H4 (cell line): ENCODE data around the gene TSEN2. TPM values are rescaled to one million over a fixed set of nuclear protein-coding genes. Genes with fewer than 3 reads are reported as not detected.

Experiments used
- DNase-seq: peaks from one replicate; pipeline ENCODE4 v3.0.0-alpha.2; 2015; ENCODE audit warnings: low spot score
- total RNA-seq: library from RNA; depleted of rRNA; stranded (reverse); fragments of >200 nt; shearing (Covaris generic); gene quantifications from 2 replicates; pipeline ENCODE4 v1.2.3, GENCODE V29; 2014

The TSEN2 gene
- total RNA-seq, 1 experiment from 2014 or later, result 13.7 TPM

GRCh38 chr3:12549971-12550760, 65.9 kb downstream of the TSEN2 start:
- DNase-seq, result no peak

GRCh38 chr3:12553921-12554391, 69.7 kb downstream of the TSEN2 start:
- peak; percentile 17 for DNase-seq

GRCh38 chr3:12556314-12556689, 72.0 kb downstream of the TSEN2 start:
- DNase-seq, result no peak

- peak; percentile 76 for DNase-seq
These were observed 72.6 kb downstream of the TSEN2 start, which contains the start of gene MKRN2 for GRCh38 chr3:12556690-12557472. Gene MKRN2, plus strand, starts transcription at chr3:12557087. Its CDS starts 64 bp downstream, at chr3:12557151.

GRCh38 chr3:12557473-12558100, 73.3 kb downstream of the TSEN2 start:
- DNase-seq, result no peak

GRCh38 chr3:12558706-12559105, 74.4 kb downstream of the TSEN2 start:
- DNase-seq, result no peak

GRCh38 chr3:12559520-12559919, 75.2 kb downstream of the TSEN2 start:
- no peak for DNase-seq

- DNase-seq, result no peak
These were observed 76.4 kb downstream of the TSEN2 start for GRCh38 chr3:12560505-12561190.

GRCh38 chr3:12561397-12561796, 77.1 kb downstream of the TSEN2 start:
- DNase-seq, result no peak

- no peak for DNase-seq
These were observed 78.2 kb downstream of the TSEN2 start for GRCh38 chr3:12562451-12562850.

GRCh38 chr3:12566976-12567375, 82.7 kb downstream of the TSEN2 start:
- no peak for DNase-seq

- DNase-seq, result no peak
These were observed 84.5 kb downstream of the TSEN2 start for GRCh38 chr3:12568747-12569146.

- DNase-seq, result no peak
These were observed 85.6 kb downstream of the TSEN2 start for GRCh38 chr3:12569836-12570235.

GRCh38 chr3:12571986-12572385, 87.7 kb downstream of the TSEN2 start:
- no peak for DNase-seq

- DNase-seq, result no peak
These were observed 89.9 kb downstream of the TSEN2 start for GRCh38 chr3:12574131-12574530.

GRCh38 chr3:12574661-12575060, 90.4 kb downstream of the TSEN2 start:
- no peak for DNase-seq

GRCh38 chr3:12577379-12577778, 93.1 kb downstream of the TSEN2 start:
- no peak for DNase-seq

- no peak for DNase-seq
These were observed 94.5 kb downstream of the TSEN2 start for GRCh38 chr3:12578742-12579141.

- DNase-seq, result no peak
These were observed 95.2 kb downstream of the TSEN2 start for GRCh38 chr3:12579456-12579855.

- DNase-seq, result no peak
These were observed 95.6 kb downstream of the TSEN2 start for GRCh38 chr3:12579905-12580304.

GRCh38 chr3:12582730-12583129, 98.5 kb downstream of the TSEN2 start:
- no peak for DNase-seq
